ENCODE data around the gene PKD2. TPM values are rescaled to one million over a fixed set of nuclear protein-coding genes. Genes with fewer than 3 reads are reported as not detected.

Gene PKD2
- total RNA-seq, 2 donors from 2014 or later = 19.0 to 40.3 TPM

DNA sequence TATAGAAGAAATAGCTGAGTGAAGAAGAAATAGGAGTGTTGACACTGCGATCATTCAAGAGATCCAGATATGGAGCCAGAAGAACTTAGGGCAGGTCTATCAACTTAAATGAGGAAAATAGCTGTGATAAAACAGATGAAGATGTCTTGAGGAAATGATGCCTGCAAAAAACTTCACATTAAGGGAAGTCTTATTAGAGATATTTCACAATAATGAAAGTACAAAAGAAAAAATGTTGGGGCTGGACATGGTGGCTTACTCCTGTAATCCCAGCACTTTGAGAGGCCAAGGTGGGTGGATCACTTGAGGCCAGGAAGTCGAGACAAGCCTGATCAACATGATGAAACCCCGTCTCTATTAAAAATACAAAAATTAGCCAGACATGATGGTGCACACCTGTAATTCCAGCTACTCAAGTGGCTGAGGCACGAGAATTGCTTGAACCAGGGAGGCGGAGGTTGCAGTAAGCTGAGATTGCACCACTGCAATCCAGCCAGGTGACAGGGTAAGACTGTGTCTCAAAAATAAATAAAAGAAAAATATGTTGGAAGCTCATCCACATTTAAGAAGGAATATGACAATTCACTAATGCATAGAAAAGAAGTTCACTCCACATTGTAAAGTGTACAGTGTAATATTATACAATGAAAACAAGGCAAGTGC, 56.3 kb downstream of the PKD2 start:
- intact Hi-C loops (cut with DNase I) = no loop called here
- no peaks in the 10 kb centered on the region for H3K4me1 ChIP-seq (replicated peaks)
- no peaks in the 10 kb centered on the region for H3K36me3 ChIP-seq
- 82% methylated on average over 5 of the region's 5 CpGs for WGBS
- no peak overlapping the region for H3K4me3 ChIP-seq
- H3K9me3 ChIP-seq = no peaks in the 10 kb centered on the region
- no peak for DNase-seq (ENCODE audit: low spot score)
- no peaks in the 10 kb centered on the region for H3K27me3 ChIP-seq (replicated peaks; ENCODE audit: insufficient read depth)
- no peak overlapping the region for H3K27ac ChIP-seq
- no peak for TF ChIP-seq POLR2A (IDR thresholded peaks at IDR 0.05)
- TF ChIP-seq, protein P1, sequence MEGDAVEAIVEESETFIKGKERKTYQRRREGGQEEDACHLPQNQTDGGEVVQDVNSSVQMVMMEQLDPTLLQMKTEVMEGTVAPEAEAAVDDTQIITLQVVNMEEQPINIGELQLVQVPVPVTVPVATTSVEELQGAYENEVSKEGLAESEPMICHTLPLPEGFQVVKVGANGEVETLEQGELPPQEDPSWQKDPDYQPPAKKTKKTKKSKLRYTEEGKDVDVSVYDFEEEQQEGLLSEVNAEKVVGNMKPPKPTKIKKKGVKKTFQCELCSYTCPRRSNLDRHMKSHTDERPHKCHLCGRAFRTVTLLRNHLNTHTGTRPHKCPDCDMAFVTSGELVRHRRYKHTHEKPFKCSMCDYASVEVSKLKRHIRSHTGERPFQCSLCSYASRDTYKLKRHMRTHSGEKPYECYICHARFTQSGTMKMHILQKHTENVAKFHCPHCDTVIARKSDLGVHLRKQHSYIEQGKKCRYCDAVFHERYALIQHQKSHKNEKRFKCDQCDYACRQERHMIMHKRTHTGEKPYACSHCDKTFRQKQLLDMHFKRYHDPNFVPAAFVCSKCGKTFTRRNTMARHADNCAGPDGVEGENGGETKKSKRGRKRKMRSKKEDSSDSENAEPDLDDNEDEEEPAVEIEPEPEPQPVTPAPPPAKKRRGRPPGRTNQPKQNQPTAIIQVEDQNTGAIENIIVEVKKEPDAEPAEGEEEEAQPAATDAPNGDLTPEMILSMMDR (IDR thresholded peaks at IDR 0.05) = no peak
- no peak for TF ChIP-seq POLR2AphosphoS5 (IDR thresholded peaks at IDR 0.05)

DNA sequence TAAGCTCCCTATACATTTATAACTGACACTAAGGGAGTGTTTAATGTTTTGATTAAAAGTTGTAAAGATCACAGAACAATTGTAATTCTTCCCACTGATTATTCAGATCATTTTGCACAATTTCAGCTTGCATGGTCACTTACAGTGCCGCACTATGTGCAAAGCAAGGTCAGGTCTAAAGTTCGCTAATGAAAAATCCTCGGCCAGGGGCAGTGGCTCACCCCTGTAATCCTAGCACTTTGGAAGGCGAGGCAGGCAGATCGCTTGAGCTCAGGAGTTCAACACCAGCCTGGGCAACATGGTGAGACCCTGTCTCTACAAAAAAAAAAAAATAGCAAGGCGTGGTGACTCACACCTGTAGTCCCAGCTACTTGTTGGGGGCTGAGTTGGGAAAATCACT, 57.0 kb downstream of the PKD2 start:
- TF ChIP-seq POLR2AphosphoS5 (IDR thresholded peaks at IDR 0.05) (no peak), POLR2A (IDR thresholded peaks at IDR 0.05) (no peak)
- TF ChIP-seq, protein P1 (IDR thresholded peaks at IDR 0.05) = no peak
- DNase-seq (ENCODE audit: low spot score) = no peak
- H3K9me3 ChIP-seq = no peaks in the 10 kb centered on the region
- intact Hi-C loops (cut with DNase I) = no loop called here
- H3K4me1 ChIP-seq (replicated peaks) = no peaks in the 10 kb centered on the region
- no peak overlapping the region for H3K27ac ChIP-seq
- no peak overlapping the region for H3K4me3 ChIP-seq
- H3K36me3 ChIP-seq = no peaks in the 10 kb centered on the region
- WGBS = 94% methylated on average over 6 of the region's 6 CpGs
- H3K27me3 ChIP-seq (replicated peaks; ENCODE audit: insufficient read depth) = no peaks in the 10 kb centered on the region

DNA sequence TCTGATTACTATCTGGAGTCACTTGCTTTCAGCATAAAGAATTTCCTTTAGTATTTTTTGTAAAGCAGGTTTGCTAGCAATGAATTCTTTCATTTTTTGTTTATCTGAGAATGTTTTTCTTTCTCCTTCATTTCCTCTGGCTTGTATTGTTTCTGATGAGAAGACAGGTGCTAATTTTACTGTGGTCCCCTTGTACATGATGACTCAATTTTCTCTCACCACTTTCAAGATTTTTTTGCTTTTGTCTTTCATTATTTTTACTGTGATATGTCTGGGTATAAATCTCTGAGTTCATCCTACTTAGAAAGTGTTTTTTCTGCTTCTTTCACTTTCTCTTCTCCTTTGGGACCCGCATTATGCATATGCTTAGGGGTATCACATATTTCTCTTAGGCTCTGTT, 62.6 kb downstream of the PKD2 start:
- H3K36me3 ChIP-seq = no peaks in the 10 kb centered on the region
- TF ChIP-seq POLR2A (IDR thresholded peaks at IDR 0.05) = no peak
- TF ChIP-seq, protein P1 (IDR thresholded peaks at IDR 0.05) = no peak

DNA sequence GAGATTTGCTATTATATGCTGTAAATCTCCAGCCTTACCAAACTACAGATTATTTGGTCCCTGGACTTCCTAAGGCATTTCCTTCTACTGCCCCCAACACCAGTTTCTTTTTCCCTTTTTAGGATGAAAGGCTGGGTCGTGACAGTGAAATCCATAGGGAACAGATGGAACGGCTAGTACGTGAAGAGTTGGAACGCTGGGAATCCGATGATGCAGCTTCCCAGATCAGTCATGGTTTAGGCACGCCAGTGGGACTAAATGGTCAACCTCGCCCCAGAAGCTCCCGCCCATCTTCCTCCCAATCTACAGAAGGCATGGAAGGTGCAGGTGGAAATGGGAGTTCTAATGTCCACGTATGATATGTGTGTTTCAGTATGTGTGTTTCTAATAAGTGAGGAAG, 67.9 kb downstream of the PKD2 start:
- Histone ChIP-seq H3K9me3 (no peaks in the 10 kb centered on the region), H3K27me3 (replicated peaks; ENCODE audit: insufficient read depth) (no peaks in the 10 kb centered on the region), H3K4me1 (replicated peaks) (no peaks in the 10 kb centered on the region), H3K4me3 (no peak overlapping the region), H3K27ac (no peak overlapping the region), H3K36me3 (peaks cover 0 to 4% of the 10 kb centered on the region in 2 donors)
- intact Hi-C loops (cut with DNase I) = no loop called here
- no peak for TF ChIP-seq POLR2AphosphoS5 (IDR thresholded peaks at IDR 0.05)
- TF ChIP-seq POLR2A (IDR thresholded peaks at IDR 0.05) = no peak
- TF ChIP-seq, protein P1 (IDR thresholded peaks at IDR 0.05) = no peak
- DNase-seq (ENCODE audit: low spot score) = no peak
- WGBS = 96% methylated on average over 9 of the region's 9 CpGs

More for the DNA sequence above, 62.6 kb downstream of the PKD2 start:
- H3K9me3 ChIP-seq = no peaks in the 10 kb centered on the region
- no peak overlapping the region for H3K27ac ChIP-seq
- DNase-seq (ENCODE audit: low spot score) = no peak
- no peak overlapping the region for H3K4me3 ChIP-seq
- H3K4me1 ChIP-seq (replicated peaks) = no peaks in the 10 kb centered on the region
- intact Hi-C loops (cut with DNase I) = no loop called here
- no peaks in the 10 kb centered on the region for H3K27me3 ChIP-seq (replicated peaks; ENCODE audit: insufficient read depth)
- WGBS = 96% methylated on average over 1 of the region's 1 CpG

DNA sequence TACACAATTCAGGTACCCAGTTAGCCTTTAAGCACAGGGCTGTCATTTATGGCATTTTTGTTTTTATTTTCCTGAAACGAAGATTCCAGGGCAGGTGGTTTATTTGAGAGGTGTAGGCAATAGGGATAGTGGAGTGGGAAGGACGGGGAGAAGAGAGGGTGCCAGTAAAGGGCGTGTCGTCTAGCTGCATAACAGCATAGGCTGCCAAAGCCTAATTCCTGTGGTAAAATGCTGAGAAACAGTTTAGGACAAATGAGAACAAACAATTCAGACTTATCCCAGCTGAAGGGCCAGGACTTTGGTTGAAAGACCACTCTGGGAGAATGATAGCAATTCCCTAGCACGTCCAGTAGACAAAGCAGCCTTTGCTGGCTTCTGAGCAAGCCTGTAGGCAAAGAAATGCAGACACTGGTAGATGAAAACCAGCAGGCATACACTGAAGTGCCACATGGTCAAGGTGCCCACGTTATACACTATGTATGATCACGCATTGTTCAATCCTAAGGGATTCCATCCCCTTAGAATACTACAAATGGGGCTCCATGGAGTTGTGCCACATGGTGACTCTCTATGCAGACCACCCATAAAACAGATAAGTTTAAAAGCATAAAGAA, 70.6 kb downstream of the PKD2 start:
- DNase-seq (ENCODE audit: low spot score) = no peak
- peaks cover 0 to 4% of the 10 kb centered on the region in 2 donors for H3K36me3 ChIP-seq
- no peaks in the 10 kb centered on the region for H3K27me3 ChIP-seq (replicated peaks; ENCODE audit: insufficient read depth)
- TF ChIP-seq, protein P1 (IDR thresholded peaks at IDR 0.05) = no peak
- TF ChIP-seq POLR2A (IDR thresholded peaks at IDR 0.05) (no peak), POLR2AphosphoS5 (IDR thresholded peaks at IDR 0.05) (no peak)
- H3K4me3 ChIP-seq = no peak overlapping the region
- no peak overlapping the region for H3K27ac ChIP-seq
- no peaks in the 10 kb centered on the region for H3K9me3 ChIP-seq
- no peaks in the 10 kb centered on the region for H3K4me1 ChIP-seq (replicated peaks)
- intact Hi-C loops (cut with DNase I) = no loop called here
- WGBS = 81% methylated on average over 7 of the region's 7 CpGs
